NCI-H146 treated with DMSO at 0.1 percent for 48 hours (cell line): ENCODE data around the gene TEX9.
"Not testable (repeated sequence)": the region's sequence is repeated elsewhere in the genome, so short reads cannot be mapped to it uniquely, and the experiment has no call there.

Experiments
- DNase-seq: peaks from one replicate; lab custom pipeline; 2025; ENCODE audit not compliant: unreplicated experiment; lab: John Stamatoyannopoulos, UW

Gene TEX9

DNA sequence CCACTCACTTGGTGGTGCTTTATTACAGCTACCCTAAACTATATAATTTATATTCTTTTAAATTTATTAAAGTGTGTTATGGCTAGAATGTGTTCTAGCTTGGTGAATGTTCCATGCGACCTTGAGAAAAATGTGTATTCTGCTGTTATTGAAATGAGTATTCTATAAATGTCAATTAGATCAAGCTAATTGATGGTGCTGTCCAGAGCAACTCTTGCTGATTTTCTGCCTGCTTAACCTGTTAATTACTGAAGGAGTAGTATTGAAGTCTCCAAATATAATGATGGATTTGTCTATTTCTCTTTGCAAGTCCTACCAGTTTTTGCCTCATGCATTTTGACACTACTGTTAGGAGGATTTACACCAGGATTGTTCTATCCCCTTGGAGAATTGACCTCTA, 3.2 kb upstream of the TEX9 start:
- no peak for DNase-seq

- DNase-seq = no peak
These were observed 985 bp downstream of the TEX9 start for GRCh38 chr15:56366211-56366610.

DNA sequence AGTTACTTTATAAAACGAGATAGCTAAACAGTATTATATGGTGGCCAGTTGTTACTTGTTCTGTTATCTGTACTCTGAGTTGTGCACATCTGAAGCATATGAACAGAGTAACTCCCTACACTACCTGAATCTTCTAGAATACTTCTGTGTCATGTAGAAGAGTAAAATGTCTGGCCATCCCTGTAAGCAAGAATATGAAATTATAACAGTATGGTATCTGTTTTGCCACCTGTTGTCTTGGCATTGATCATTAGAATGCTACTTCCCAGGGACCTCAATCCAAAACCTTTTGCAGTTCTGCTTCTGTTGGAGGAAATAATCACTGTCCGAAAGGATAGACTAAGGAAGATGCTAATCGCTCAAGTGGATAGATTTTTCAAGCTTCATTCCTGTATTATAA, 1.9 kb downstream of the TEX9 start:
- DNase-seq = peak; percentile 50

DNA sequence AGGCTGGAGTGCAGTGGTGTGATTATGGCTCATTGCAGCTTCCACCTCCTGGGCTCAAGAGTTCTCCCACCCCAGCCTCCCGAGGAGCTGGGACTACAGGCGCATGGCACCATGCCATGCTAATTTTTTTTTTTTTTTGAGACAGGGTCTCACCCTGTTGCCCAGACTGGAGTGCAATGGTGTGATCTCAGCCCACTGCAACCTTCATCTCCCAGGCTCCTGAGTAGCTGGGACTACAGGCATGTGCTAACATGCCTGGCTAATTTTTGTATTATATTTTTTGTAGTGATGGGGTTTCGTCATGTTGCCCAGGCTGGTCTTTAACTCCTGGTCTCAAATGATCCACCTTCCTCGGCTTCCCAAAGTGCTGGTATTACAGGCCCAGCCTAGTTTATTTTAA, 4.0 kb downstream of the TEX9 start:
- DNase-seq = peak; percentile 31

DNA sequence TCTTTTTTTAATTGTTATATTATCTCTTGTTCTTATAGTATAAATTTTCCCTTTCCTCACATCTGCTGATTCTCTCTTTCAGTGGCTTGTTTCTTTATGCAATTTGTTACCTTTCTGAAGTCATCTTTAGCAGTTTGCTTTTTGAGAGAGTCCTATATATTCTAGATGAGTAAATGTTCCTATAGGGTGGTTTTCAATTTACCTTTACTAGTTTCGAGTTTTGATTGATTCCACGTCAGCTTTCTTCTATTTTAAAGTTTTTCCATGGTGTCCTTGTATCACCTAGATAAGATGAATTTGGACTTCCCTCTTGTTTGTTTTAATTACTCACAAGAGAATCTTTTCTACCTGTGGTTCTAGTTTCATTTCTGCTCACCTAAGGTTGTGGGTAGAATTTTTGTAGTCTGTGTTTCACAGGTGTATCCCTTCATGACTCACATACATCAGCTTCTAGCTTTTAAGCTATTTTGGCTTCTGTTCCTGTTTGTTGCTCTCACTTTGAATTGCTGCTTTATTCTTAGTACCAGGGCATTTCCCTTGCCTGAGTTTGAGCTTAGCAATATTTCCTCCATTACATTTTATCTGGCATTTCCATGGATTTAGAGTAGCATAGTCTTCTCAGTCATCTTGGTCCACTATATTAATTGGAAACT, 6.4 kb downstream of the TEX9 start:
- DNase-seq = no peak

DNA sequence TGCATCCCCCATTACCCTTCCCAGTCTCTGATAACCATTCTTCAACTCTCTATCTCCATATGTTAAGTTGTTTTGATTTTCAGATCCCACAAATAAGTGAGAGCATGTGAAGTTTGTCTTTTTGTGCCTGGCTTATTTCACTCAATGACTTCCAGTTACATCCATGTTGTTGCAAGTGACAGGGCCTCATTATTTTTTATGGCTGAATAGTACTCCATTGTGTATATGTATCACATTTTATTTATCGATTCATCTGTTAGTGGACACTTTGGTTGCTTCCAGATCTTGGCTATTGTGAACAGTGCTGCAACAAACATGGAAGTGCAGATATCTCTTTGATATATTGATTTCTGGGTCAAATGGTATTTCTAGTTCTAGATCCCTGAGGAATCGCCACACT, 9.5 kb downstream of the TEX9 start:
- DNase-seq = not testable (repeated sequence)

DNA sequence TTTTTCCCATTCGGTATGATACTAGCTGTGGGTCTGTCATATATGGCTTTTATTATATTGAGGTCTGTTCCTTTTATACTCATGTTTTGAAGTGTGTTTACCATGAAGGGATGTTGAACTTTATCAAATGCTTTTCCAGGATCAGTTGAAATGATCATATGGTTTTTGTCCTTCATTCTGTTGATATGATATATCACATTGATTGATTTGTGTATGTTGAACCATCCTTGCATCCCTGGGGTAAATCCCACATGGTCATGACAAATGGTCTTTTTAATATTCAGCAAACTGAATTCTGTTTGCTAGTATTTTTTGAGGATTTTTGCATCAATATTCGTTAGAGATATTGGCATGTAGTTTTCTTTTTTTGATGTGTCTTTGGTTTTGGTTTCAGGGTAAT, 12.6 kb downstream of the TEX9 start:
- not testable (repeated sequence) for DNase-seq

DNA sequence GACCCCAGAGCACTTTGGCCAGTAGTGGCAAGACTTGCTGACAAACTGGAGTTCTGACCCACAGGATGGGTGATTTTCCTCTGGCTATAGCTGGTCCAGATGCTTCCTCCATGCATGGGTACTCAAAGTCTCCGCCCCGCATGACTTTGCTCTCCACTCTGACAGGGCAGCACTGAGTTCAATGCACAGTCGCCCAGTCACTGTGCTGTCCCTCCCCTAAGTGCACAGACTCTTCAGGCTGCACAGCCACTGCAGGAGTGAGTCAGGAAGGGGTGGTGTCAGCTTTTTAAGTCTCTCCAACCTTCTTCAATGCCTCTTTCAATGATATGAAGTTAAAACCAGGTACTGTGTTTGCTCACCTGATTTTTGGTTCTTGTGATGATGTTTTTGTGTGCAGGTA, 17.8 kb downstream of the TEX9 start:
- no peak for DNase-seq

DNA sequence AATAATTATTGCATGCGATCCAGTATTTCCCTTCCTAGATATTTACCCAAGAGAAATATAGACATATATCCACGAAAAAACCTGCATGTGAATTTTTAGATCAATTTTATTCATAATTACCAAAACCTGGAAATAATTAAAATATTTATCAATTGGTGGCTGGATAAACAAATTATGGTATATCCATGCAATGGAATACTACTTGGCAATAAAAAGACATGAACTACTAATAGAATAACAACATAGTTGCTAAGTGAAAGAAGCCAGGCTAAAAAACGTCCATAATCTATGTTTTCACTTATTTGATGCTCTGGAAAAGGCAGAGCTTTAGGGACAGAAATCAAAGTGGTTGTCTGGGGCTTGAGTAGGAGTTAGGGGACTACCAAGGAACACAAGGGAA, 20.7 kb downstream of the TEX9 start:
- DNase-seq = no peak

- DNase-seq = no peak
These were observed 25.6 kb downstream of the TEX9 start for GRCh38 chr15:56390739-56391267.

- no peak for DNase-seq
These were observed 28.1 kb downstream of the TEX9 start for GRCh38 chr15:56393277-56393676.

DNA sequence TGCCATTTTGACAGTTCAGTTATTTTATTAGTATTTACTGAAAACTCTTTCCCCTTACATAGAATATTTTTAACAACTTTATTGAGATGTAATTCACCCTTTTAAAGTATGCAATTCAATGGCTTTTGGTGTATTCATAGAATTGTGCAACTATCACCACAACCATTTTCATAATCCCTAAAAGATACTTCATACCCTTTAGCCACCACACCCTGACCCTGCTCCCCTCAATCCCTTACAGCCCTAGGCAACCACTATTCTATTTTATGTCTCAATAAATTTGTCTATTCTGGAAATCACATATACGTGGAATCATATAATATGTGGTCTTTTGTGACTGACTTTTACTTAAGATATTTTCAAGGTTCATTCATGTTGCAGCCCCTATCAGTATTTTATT, 29.7 kb downstream of the TEX9 start:
- no peak for DNase-seq

DNA sequence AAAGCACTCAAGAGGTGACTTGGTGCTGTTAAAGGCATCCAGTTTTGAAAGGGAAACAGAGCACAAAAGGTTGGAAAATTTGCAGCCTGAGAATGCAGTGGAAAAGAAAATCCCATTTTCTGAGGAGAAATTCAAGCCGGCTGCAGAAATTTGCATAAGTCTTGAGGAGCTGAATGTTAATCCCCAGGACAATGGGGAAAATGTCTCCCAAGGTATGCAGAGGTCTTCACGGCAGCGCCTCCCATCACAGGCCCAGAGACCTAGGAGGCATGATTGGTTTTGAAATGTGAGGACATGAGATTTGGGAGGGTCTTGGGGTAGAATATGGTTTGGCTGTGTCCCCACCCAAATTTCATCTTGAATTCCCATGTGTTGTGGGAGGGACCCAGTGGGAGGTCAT, 32.1 kb downstream of the TEX9 start:
- DNase-seq = not testable (repeated sequence)

DNA sequence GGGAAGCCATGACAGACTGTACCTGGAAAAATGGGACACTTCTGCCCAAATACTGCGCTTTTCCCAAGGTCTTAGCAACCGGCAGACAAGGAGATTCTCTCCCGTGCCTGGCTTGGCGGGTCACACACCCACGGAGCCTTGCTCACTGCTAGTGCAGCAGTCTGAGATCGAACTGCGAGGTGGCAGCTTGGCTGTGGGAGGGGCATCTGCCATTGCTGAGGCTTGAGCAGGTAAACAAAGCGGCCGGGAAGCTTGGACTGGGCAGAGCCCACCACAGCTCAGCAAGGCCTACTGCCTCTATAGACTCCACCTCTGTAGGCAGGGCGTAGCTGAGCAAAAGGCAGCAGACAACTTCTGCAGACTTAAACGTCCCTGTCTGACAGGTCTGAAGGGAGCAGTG, 34.0 kb downstream of the TEX9 start:
- DNase-seq = not testable (repeated sequence)

GRCh38 chr15:56410721-56411120, 45.5 kb downstream of the TEX9 start:
- DNase-seq = no peak

- no peak for DNase-seq
These were observed 46.0 kb downstream of the TEX9 start for GRCh38 chr15:56411122-56411749.

DNA sequence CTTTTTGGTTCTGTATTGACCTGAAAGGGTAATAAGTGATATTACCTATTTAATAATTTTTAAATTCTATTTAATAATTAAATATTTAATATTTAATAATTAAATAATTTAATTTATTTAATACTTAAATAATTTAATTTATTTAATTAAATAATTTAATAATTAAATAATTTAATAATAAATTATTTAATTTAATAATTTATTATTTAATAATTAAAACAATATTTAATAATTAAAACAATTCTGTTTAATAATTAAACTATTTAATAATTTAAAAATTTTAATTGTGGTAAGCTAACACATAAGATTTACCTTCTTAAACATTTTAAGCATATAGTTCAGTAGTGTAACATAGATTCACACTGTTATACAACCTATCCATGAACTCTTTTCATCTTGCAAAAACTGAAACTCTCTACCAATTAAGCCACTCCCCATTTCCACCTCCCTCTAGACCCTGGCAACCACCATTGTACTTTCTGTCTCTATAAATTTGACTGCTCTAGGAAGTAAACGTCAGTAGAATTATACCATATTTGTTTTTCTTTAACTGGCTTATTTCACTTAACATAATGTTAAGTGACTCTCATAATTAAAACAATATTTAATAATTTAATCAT, 48.0 kb downstream of the TEX9 start:
- DNase-seq = not testable (repeated sequence)

- DNase-seq = no peak
These were observed 60.0 kb downstream of the TEX9 start for GRCh38 chr15:56425276-56425675.

- no peak for DNase-seq
These were observed 60.8 kb downstream of the TEX9 start for GRCh38 chr15:56425976-56426375.

DNA sequence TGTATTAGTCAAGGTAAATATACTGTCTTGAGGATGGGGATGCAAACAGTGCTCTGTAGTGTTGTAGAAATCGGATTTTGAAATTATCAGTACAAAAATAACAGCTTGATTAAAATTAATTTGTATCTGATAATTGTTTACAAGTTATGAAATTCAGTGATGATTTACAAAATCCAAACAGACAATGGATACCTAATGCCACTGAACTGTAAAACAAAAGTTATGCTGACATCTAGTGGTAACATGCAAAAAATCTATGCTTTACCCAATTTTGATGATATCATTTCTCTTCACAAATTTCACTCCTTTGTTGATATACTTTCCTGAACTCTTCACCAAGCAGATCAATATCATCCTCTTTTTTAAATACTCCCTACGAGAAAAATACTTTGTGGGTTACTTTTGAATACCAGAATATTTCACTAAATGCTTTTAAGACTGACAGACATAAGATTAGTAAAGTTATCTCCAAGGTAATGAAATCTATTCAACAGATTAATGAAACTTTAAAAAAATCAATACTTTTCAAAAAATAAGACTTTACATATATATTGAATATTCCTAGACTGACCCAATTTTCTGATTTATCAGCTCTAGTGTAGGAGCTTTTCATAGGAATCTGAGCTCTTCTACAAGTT, 63.7 kb downstream of the TEX9 start:
- peak; percentile 42 for DNase-seq

DNA sequence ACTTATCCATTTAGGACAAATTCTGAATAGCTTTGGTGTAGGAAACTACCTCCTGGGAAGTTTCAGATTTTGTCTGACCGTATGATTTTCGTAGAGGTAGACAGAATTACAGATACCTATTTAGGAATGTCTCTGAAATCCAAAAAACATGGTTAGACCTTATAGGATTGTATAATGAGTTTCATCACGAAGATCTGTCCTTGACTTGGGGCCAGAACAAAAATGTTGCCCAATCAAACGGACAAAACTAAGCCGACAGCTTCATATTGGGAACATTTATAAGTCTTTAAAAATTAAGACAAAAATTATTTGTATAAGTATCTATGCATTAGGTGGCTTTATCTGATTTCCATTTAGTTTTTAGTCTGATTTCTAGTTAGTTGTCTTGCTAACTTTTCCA, 67.1 kb downstream of the TEX9 start:
- DNase-seq = no peak

DNA sequence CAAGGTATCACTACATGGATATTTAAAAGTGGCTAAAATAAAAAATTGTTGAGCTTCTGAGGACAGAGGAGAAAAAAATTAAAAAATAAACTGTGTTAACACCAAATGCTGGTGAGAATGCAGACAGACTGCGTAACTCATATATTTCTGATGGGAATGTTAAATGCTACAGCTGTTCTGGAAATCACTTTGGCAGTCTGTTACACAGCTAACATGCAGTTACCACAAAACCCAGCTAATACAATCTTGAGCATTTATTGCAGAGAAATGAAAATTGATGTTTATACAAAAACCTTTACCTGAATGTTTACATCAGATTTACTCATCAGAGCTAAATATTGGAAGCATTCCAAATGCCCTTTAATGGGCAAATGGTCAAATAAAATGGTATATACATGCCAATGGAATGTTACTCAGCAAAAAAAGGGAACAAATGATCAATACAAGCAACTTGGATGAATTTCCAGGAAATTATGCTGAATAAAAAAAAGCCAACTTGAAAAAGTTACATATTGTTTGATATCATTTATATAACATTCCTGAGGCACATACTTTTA, 75.1 kb downstream of the TEX9 start:
- DNase-seq = no peak
